SH-SY5Y (cell line): Measurements from ENCODE around the gene TOX3.

Experiments used
- GATA2 ChIP-seq: IDR thresholded peaks from 2 replicates; pipeline ENCODE4 v1.6.1; 2011; ENCODE audit warnings: mild to moderate bottlenecking, low read depth, low read length
- GATA3 ChIP-seq: IDR thresholded peaks from 2 replicates; pipeline ENCODE4 v1.6.1; 2011; ENCODE audit warnings: low read depth, mild to moderate bottlenecking, low read length, moderate library complexity

TOX3 gene

GRCh38 chr16:52547004-52547833 lies at the start of gene TOX3:
TSS of gene TOX3 (minus strand) at chr16:52547143. CDS start at chr16:52546723, 420 bp downstream.
- no peak for TF ChIP-seq GATA3
- no peak for TF ChIP-seq GATA2

- TF ChIP-seq GATA3, result no peak
- TF ChIP-seq GATA2, result no peak
These were observed 45.8 kb upstream of the TOX3 start for GRCh38 chr16:52592778-52593177.

GRCh38 chr16:52591934-52592592 lies 45.1 kb upstream of the TOX3 start:
- TF ChIP-seq GATA2 (no peak), GATA3 (no peak)

- no peak for TF ChIP-seq GATA3
- no peak for TF ChIP-seq GATA2
These were observed 44.5 kb upstream of the TOX3 start for GRCh38 chr16:52591471-52591870.

GRCh38 chr16:52586159-52586558 lies 39.2 kb upstream of the TOX3 start:
- TF ChIP-seq GATA2 (no peak), GATA3 (no peak)

GRCh38 chr16:52584354-52585320 lies 37.7 kb upstream of the TOX3 start:
- no peak for TF ChIP-seq GATA3
- TF ChIP-seq GATA2, result no peak

GRCh38 chr16:52581530-52581929 lies 34.6 kb upstream of the TOX3 start:
- TF ChIP-seq GATA2, result no peak
- TF ChIP-seq GATA3, result no peak

- TF ChIP-seq GATA2 (no peak), GATA3 (no peak)
These were observed 33.5 kb upstream of the TOX3 start for GRCh38 chr16:52580488-52580887.

GRCh38 chr16:52578829-52579498 lies 32.0 kb upstream of the TOX3 start:
- TF ChIP-seq GATA2 (no peak), GATA3 (no peak)

GRCh38 chr16:52578007-52578828 lies 31.3 kb upstream of the TOX3 start:
- no peak for TF ChIP-seq GATA3
- TF ChIP-seq GATA2, result no peak

- no peak for TF ChIP-seq GATA3
- TF ChIP-seq GATA2, result no peak
These were observed 30.3 kb upstream of the TOX3 start for GRCh38 chr16:52577130-52577706.
